B cell (primary cell): Measurements from ENCODE around the gene RBM20.

Experiments
- CTCF ChIP-seq: fragments of 200-600 bp; IDR thresholded peaks from one replicate; pipeline ENCODE4 v1.8.0; 2022; ENCODE audit warnings: antibody characterized with exemption, mild to moderate bottlenecking
- EZH2 ChIP-seq: IDR thresholded peaks from 2 replicates; pipeline ENCODE4 v1.6.1; 2012; ENCODE audit warnings: borderline replicate concordance, low read depth, mild to moderate bottlenecking, moderate library complexity, low read length; ENCODE audit not compliant: insufficient read depth, poor library complexity, severe bottlenecking

DNA sequence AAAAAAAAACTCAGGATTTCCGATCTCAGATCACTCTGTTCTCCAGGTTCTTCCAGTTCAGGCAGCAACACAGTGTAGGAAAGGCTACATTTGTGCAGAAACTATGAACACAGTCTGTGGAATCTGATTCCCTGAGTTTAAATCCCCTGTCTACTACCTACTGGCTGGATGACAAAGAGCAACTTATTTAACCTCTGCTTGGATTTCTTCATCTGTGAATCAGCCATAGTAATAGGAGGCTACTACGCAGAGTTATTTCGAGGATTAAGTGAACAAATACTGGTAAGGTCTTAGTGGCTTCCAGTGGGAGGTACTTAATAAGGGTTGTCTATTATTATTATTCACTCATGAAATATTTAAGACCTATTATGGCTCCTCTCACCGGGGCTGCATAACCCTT, 183.3 kb downstream of the RBM20 start:
- TF ChIP-seq CTCF: no peak
- no peak for TF ChIP-seq EZH2
